Esophagus mucosa (tissue), 1 donor: ENCODE data around the gene RGS16. TPM values are rescaled to one million over a fixed set of nuclear protein-coding genes. Genes with fewer than 3 reads are reported as not detected.
"Not testable (repeated sequence)": the region's sequence is repeated elsewhere in the genome, so short reads cannot be mapped to it uniquely, and the experiment has no call there.

ENCODE experiments used
- ATAC-seq: fragments of 200-7000 bp; cut with Tn5 transposase; one replicate; pipeline ENCODE4 v1.9.1; 2020
- total RNA-seq: library from RNA; stranded (reverse); gene quantifications from one replicate; pipeline ENCODE4 v1.2.4, GENCODE V29; 2023
- donor health status: DM: yes; HTN: yes; CAD: no.

The RGS16 gene
- total RNA-seq, result 1.3 TPM

- ATAC-seq, result peak; percentile 98
Observed at GRCh38 chr1:182604175-182605164, at the start of gene RGS16. Gene RGS16, minus strand, starts transcription at chr1:182604389. Its CDS starts 130 bp downstream, at chr1:182604259.

GRCh38 chr1:182653986-182654385 is 49.8 kb upstream of the RGS16 start:
- no peak for ATAC-seq

GRCh38 chr1:182652933-182653332 is 48.7 kb upstream of the RGS16 start:
- no peak for ATAC-seq

GRCh38 chr1:182651339-182651724 is 47.1 kb upstream of the RGS16 start:
- no peak for ATAC-seq

GRCh38 chr1:182650678-182651338 is 46.6 kb upstream of the RGS16 start:
- no peak for ATAC-seq

GRCh38 chr1:182649041-182649440 is 44.9 kb upstream of the RGS16 start:
- ATAC-seq, result no peak

- no peak for ATAC-seq
Observed at GRCh38 chr1:182646739-182647138, 42.5 kb upstream of the RGS16 start.

GRCh38 chr1:182644886-182645285 is 40.7 kb upstream of the RGS16 start:
- ATAC-seq, result no peak

GRCh38 chr1:182643699-182644098 is 39.5 kb upstream of the RGS16 start:
- ATAC-seq, result peak; percentile 87

- ATAC-seq, result no peak
Observed at GRCh38 chr1:182642461-182642860, 38.3 kb upstream of the RGS16 start.

GRCh38 chr1:182641561-182641960 is 37.4 kb upstream of the RGS16 start:
- no peak for ATAC-seq

- ATAC-seq, result no peak
Observed at GRCh38 chr1:182639330-182639729, 35.1 kb upstream of the RGS16 start.

GRCh38 chr1:182637769-182638168 is 33.6 kb upstream of the RGS16 start:
- ATAC-seq, result no peak

- ATAC-seq, result no peak
Observed at GRCh38 chr1:182635871-182636270, 31.7 kb upstream of the RGS16 start.

- no peak for ATAC-seq
Observed at GRCh38 chr1:182634306-182635072, 30.3 kb upstream of the RGS16 start.

GRCh38 chr1:182633657-182634281 is 29.6 kb upstream of the RGS16 start:
- ATAC-seq, result no peak

- ATAC-seq, result no peak
Observed at GRCh38 chr1:182633031-182633430, 28.8 kb upstream of the RGS16 start.

- ATAC-seq, result not testable (repeated sequence)
Observed at GRCh38 chr1:182632441-182632857, 28.3 kb upstream of the RGS16 start.

GRCh38 chr1:182631954-182632353 is 27.8 kb upstream of the RGS16 start:
- no peak for ATAC-seq

GRCh38 chr1:182631053-182631677 is 27.0 kb upstream of the RGS16 start:
- no peak for ATAC-seq

GRCh38 chr1:182630586-182630985 is 26.4 kb upstream of the RGS16 start:
- no peak for ATAC-seq
